Stimulated activated CD4-positive, alpha-beta T cell treated with anti-CD3 and anti-CD28 coated beads, Interleukin-1b, Interleukin-23, amount 100 ng/mL, for 4 hours (primary cell): Measurements from ENCODE around the gene LLGL2.

ENCODE experiments used
- DNase-seq, 2 donors: peaks; one replicate each; pipeline ENCODE4 v3.0.0-alpha.2; 2020; ENCODE audit warnings: low read depth in 2 of 2

Gene LLGL2

GRCh38 chr17:75521290-75521689 lies 4.2 kb upstream of the LLGL2 start:
- DNase-seq: no peak

GRCh38 chr17:75521951-75522727 lies 3.4 kb upstream of the LLGL2 start:
- DNase-seq: no peak

- no peak for DNase-seq
Measured at GRCh38 chr17:75523647-75524046, 1.9 kb upstream of the LLGL2 start.

- DNase-seq: no peak
Measured at GRCh38 chr17:75524269-75524969, 1.1 kb upstream of the LLGL2 start.

GRCh38 chr17:75525806-75526554 lies 483 bp downstream of the LLGL2 start:
- no peak for DNase-seq

GRCh38 chr17:75526555-75527270 lies 1.2 kb downstream of the LLGL2 start:
- DNase-seq: no peak

GRCh38 chr17:75530837-75531720 lies 5.6 kb downstream of the LLGL2 start:
- DNase-seq: no peak

- DNase-seq: no peak
Measured at GRCh38 chr17:75531721-75532072, 6.2 kb downstream of the LLGL2 start.

- DNase-seq: peak in 1 of 2 donors; percentile 29
Measured at GRCh38 chr17:75535119-75535537, 9.6 kb downstream of the LLGL2 start.

GRCh38 chr17:75535871-75536270 lies 10.4 kb downstream of the LLGL2 start:
- no peak for DNase-seq

- no peak for DNase-seq
Measured at GRCh38 chr17:75536366-75536765, 10.9 kb downstream of the LLGL2 start.

GRCh38 chr17:75539967-75540729 lies 14.7 kb downstream of the LLGL2 start:
- DNase-seq: no peak

- DNase-seq: no peak
Measured at GRCh38 chr17:75540923-75541503, 15.5 kb downstream of the LLGL2 start.

GRCh38 chr17:75542229-75542628 lies 16.7 kb downstream of the LLGL2 start:
- no peak for DNase-seq

GRCh38 chr17:75542728-75543336 lies 17.3 kb downstream of the LLGL2 start:
- no peak for DNase-seq

- DNase-seq: no peak
Measured at GRCh38 chr17:75544250-75544649, 18.8 kb downstream of the LLGL2 start.

GRCh38 chr17:75546181-75546580 lies 20.7 kb downstream of the LLGL2 start:
- DNase-seq: no peak

- no peak for DNase-seq
Measured at GRCh38 chr17:75547091-75547490, 21.6 kb downstream of the LLGL2 start.

- no peak for DNase-seq
Measured at GRCh38 chr17:75548813-75549212, 23.3 kb downstream of the LLGL2 start.
